Measurements from ENCODE around the gene ZNF804B. TPM values are rescaled to one million over a fixed set of nuclear protein-coding genes. Genes with fewer than 3 reads are reported as not detected.

The ZNF804B gene
- total and polyA plus RNA-seq, 2 of the 4 experiments (the other 2 are of a cell fraction), result not detected

DNA sequence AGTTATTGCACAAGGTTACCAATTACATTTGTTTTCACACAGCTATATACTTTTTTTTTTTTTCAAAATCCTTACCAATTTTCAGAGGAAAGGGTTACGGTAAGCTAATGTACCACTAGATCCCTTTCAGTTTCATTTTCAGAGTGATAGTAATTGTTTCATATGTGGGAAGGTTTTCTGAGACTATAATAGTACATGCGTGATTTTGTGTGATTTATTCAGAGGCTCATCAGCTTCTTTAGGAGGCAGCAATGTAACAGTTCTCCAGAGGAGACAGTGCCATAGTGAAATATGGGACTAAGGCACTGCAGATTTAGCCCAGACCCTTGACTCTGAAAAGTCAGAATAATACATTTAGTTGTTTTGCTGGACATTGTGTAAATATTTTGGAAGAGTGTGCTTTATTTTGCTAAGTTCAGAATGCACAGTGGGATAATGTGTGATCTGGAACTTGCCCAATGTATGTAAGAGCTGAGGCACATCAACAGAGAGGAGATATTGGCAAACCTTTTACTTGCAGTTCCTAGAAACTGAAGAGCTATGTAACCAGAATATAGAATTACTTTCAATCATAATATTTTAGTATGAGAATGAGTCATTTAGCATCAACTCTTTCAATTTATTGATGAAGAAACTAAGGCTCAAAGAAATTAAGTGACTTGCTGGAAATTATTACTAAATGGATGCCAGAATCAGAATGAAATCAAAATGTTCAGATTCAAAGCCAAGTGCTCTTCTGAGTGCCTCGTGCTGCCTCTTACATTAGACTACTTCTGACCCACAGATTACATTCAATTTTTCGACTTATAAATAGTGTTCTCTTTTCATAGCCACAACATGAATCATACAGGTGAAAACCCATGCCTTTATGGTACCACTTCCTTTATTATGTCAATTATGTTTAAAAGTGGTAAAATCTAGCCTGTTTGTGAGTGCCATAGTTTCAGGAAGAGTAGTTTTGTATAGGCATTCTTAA, 243.8 kb downstream of the ZNF804B start:
- DNase-seq (no peak), ATAC-seq (ENCODE audit: low read depth) (no peak)
- no peaks in the 10 kb centered on the region for H3K27me3 ChIP-seq (ENCODE audit: control insufficient read depth, insufficient read depth, low read length)
- no peaks in the 10 kb centered on the region for H3K36me3 ChIP-seq (ENCODE audit: control insufficient read depth, insufficient read depth, low read length)
- POLR2A ChIA-PET (ENCODE audit: unreplicated experiment), result no interaction called here
- no peak overlapping the region for H3K23ac ChIP-seq (ENCODE audit: low read depth, low read length)
- H2BK20ac ChIP-seq (ENCODE audit: low read depth, low read length), result no peak overlapping the region
- H3K79me1 ChIP-seq (ENCODE audit: low read depth in 1 of 2, low read length in 2 of 2), result no peaks in the 10 kb centered on the region
- H2BK5ac ChIP-seq (ENCODE audit: low read depth, low read length, poor library complexity, severe bottlenecking), result no peak overlapping the region
- no peak overlapping the region for H3K18ac ChIP-seq (ENCODE audit: low read depth, low read length)
- H4K91ac ChIP-seq (ENCODE audit: insufficient read depth, low read depth, low read length), result no peak overlapping the region
- H3K9me1 ChIP-seq (ENCODE audit: insufficient read depth, low read length), result no peaks in the 10 kb centered on the region
- H3K4me3 ChIP-seq (ENCODE audit: insufficient read depth, low read depth, low read length), result no peak overlapping the region
- H3K14ac ChIP-seq (replicated peaks; ENCODE audit: low read depth, low read length), result no peak overlapping the region
- dilution Hi-C loops (cut with HindIII; ENCODE audit: low sequenced_read_pairs, unreplicated experiment), result no loop called here
- no peak overlapping the region for H3K4ac ChIP-seq (ENCODE audit: low read depth, low read length)
- H3K56ac ChIP-seq (ENCODE audit: extremely low read depth, insufficient read depth, low read length), result no peak overlapping the region
- no peak overlapping the region for H2BK15ac ChIP-seq (ENCODE audit: low read depth, low read length)
- H3K9ac ChIP-seq (ENCODE audit: low read depth, low read length), result no peak overlapping the region
- H3K9me3 ChIP-seq (ENCODE audit: control insufficient read depth, insufficient read depth, low read length), result peaks cover 2% of the 10 kb centered on the region; the same call in 1 of the 2 replicates
- H3K4me2 ChIP-seq (ENCODE audit: low read depth, low read length), result no peak overlapping the region
- H3K4me1 ChIP-seq (ENCODE audit: control insufficient read depth, insufficient read depth, low read length), result no peaks in the 10 kb centered on the region
- H2AK5ac ChIP-seq (ENCODE audit: low read depth, low read length), result no peak overlapping the region
- in situ Hi-C loops (cut with MboI; ENCODE audit: low sequenced_read_pairs), result no loop called here
- H4K8ac ChIP-seq (ENCODE audit: low read depth in 2 of 2, low read length in 2 of 2), result no peak overlapping the region
- H2AK9ac ChIP-seq (replicated peaks; ENCODE audit: low read depth, low read length, poor library complexity), result no peak overlapping the region
- no peak overlapping the region for H2AFZ ChIP-seq (replicated peaks; ENCODE audit: low read length, poor library complexity)
- H2BK120ac ChIP-seq (ENCODE audit: low read depth, low read length), result no peak overlapping the region
- no peak overlapping the region for H3K27ac ChIP-seq (ENCODE audit: insufficient read depth, low read length)
- H4K5ac ChIP-seq (ENCODE audit: low read depth, low read length), result no peak overlapping the region
- no peaks in the 10 kb centered on the region for H4K20me1 ChIP-seq (ENCODE audit: insufficient read depth, low read length)
- TF ChIP-seq BHLHE40 (IDR thresholded peaks at IDR 0.05; ENCODE audit: low read depth, low read length) (no peak), MAFK (IDR thresholded peaks at IDR 0.05; ENCODE audit: low read depth, low read length) (no peak), CEBPB (IDR thresholded peaks at IDR 0.05; ENCODE audit: low read depth, low read length) (no peak), SMC3 (IDR thresholded peaks at IDR 0.05; ENCODE audit: low read depth, low read length) (no peak), RCOR1 (IDR thresholded peaks at IDR 0.05; ENCODE audit: insufficient replicate concordance, low read length) (no peak), MXI1 (IDR thresholded peaks at IDR 0.05; ENCODE audit: borderline replicate concordance, low read depth, low read length) (no peak), RFX5 (IDR thresholded peaks at IDR 0.05; ENCODE audit: low read depth, low read length) (no peak)
- TF ChIP-seq, protein P1, sequence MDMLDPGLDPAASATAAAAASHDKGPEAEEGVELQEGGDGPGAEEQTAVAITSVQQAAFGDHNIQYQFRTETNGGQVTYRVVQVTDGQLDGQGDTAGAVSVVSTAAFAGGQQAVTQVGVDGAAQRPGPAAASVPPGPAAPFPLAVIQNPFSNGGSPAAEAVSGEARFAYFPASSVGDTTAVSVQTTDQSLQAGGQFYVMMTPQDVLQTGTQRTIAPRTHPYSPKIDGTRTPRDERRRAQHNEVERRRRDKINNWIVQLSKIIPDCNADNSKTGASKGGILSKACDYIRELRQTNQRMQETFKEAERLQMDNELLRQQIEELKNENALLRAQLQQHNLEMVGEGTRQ (IDR thresholded peaks at IDR 0.05; ENCODE audit: low read depth, low read length), result no peak
- TF ChIP-seq, protein P2, sequence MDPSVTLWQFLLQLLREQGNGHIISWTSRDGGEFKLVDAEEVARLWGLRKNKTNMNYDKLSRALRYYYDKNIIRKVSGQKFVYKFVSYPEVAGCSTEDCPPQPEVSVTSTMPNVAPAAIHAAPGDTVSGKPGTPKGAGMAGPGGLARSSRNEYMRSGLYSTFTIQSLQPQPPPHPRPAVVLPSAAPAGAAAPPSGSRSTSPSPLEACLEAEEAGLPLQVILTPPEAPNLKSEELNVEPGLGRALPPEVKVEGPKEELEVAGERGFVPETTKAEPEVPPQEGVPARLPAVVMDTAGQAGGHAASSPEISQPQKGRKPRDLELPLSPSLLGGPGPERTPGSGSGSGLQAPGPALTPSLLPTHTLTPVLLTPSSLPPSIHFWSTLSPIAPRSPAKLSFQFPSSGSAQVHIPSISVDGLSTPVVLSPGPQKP (IDR thresholded peaks at IDR 0.05; ENCODE audit: borderline replicate concordance, low read depth, low read length), result no peak
- TF ChIP-seq, protein P3, sequence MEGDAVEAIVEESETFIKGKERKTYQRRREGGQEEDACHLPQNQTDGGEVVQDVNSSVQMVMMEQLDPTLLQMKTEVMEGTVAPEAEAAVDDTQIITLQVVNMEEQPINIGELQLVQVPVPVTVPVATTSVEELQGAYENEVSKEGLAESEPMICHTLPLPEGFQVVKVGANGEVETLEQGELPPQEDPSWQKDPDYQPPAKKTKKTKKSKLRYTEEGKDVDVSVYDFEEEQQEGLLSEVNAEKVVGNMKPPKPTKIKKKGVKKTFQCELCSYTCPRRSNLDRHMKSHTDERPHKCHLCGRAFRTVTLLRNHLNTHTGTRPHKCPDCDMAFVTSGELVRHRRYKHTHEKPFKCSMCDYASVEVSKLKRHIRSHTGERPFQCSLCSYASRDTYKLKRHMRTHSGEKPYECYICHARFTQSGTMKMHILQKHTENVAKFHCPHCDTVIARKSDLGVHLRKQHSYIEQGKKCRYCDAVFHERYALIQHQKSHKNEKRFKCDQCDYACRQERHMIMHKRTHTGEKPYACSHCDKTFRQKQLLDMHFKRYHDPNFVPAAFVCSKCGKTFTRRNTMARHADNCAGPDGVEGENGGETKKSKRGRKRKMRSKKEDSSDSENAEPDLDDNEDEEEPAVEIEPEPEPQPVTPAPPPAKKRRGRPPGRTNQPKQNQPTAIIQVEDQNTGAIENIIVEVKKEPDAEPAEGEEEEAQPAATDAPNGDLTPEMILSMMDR (conservative IDR thresholded peaks at IDR 0.05; ENCODE audit: low read depth, low read length), result no peak
- CTCF ChIA-PET, result no interaction called here
- 57% methylated on average over 1 of the region's 4 CpGs; no CpG with 5 or more reads in 1 of the 2 experiments for WGBS, 2 experiments (ENCODE audit: extremely low coverage in 2 of 2, insufficient read length in 1 of 2)
- BruUV-seq (replicated peaks), result no TSS peak
- intact Hi-C loops (cut with micrococcal nuclease), result no loop called here
